C4-2B (cell line): ENCODE measurements around the gene ANKH.

Experiments used
- H3K27ac ChIP-seq: fragments of 450-650 bp; 2 replicates; pipeline ENCODE4 v1.5.1; 2017
- CTCF ChIP-seq: fragments of 450-650 bp; conservative IDR thresholded peaks from 2 replicates; pipeline ENCODE4 v1.5.1; 2017; ENCODE audit warnings: mild to moderate bottlenecking
- ZFX ChIP-seq: fragments of 450-650 bp; IDR thresholded peaks from 2 replicates; pipeline ENCODE4 v1.6.1; 2017

The ANKH gene

GRCh38 chr5:14781106-14781505, 90.5 kb downstream of the ANKH start:
- H3K27ac ChIP-seq, result no peak overlapping the region
- no peak for TF ChIP-seq ZFX
- TF ChIP-seq CTCF, result no peak

- TF ChIP-seq ZFX (no peak), CTCF (no peak)
- H3K27ac ChIP-seq, result no peak overlapping the region
Observed at GRCh38 chr5:14779975-14780374, 91.6 kb downstream of the ANKH start.

- H3K27ac ChIP-seq, result no peak overlapping the region
- TF ChIP-seq CTCF (no peak), ZFX (no peak)
Observed at GRCh38 chr5:14778792-14779070, 92.8 kb downstream of the ANKH start.

- peak overlapping the region; percentile 25 for H3K27ac ChIP-seq
- TF ChIP-seq ZFX, result no peak
- TF ChIP-seq CTCF, result no peak
Observed at GRCh38 chr5:14777932-14778791, 93.4 kb downstream of the ANKH start.

- H3K27ac ChIP-seq, result peak overlapping the region; percentile 25
- TF ChIP-seq ZFX, result no peak
- no peak for TF ChIP-seq CTCF
Observed at GRCh38 chr5:14777187-14777586, 94.4 kb downstream of the ANKH start.

GRCh38 chr5:14776602-14777001, 95.0 kb downstream of the ANKH start:
- no peak overlapping the region for H3K27ac ChIP-seq
- TF ChIP-seq ZFX, result no peak
- TF ChIP-seq CTCF, result no peak

- H3K27ac ChIP-seq, result no peak overlapping the region
- TF ChIP-seq ZFX (no peak), CTCF (no peak)
Observed at GRCh38 chr5:14775857-14776256, 95.7 kb downstream of the ANKH start.
